Measurements from ENCODE around the gene SFXN3.

DNA sequence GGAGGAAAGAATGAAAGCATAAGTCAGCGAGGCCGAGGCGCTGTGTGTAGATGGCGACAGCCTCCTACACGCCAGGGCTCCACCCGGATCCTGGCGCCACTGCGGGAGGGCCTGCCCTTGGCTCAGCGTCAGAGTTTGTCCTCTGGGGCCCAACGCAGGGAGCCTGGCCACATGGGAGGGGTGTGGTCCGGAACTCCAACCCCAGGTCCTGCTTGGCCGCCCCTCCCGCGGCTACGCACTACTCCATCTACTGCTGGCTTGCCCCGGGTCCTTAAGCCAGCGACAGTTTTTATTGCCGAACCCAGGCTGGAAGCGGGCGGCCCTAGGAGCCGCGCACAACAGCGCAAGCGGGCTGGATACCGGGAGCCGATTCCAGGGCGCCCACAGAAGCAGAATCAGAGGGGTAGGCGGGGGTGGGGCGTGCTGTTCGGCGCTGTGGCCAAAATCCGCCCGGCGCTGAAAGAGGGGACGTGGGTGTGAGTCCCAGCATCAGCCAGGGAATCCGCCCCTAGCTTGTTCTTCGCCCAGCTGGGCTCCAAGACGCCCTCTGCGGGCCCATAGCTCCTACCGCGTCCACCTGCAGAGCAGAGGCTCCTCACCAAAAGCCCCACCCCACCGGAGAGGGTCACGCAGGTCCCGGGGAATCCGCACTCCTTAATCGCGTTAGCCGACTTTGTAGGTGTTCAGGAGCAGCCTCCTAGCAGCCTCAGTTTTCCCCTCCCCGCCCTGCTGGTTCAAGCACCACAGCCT is 35.3 kb downstream of the SFXN3 start:
- TF ChIP-seq, protein P1, sequence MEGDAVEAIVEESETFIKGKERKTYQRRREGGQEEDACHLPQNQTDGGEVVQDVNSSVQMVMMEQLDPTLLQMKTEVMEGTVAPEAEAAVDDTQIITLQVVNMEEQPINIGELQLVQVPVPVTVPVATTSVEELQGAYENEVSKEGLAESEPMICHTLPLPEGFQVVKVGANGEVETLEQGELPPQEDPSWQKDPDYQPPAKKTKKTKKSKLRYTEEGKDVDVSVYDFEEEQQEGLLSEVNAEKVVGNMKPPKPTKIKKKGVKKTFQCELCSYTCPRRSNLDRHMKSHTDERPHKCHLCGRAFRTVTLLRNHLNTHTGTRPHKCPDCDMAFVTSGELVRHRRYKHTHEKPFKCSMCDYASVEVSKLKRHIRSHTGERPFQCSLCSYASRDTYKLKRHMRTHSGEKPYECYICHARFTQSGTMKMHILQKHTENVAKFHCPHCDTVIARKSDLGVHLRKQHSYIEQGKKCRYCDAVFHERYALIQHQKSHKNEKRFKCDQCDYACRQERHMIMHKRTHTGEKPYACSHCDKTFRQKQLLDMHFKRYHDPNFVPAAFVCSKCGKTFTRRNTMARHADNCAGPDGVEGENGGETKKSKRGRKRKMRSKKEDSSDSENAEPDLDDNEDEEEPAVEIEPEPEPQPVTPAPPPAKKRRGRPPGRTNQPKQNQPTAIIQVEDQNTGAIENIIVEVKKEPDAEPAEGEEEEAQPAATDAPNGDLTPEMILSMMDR (IDR thresholded peaks at IDR 0.05; ENCODE audit: poor library complexity): peak; percentile 48
- no peak for TF ChIP-seq EZH2phosphoT487 (IDR thresholded peaks at IDR 0.05; ENCODE audit: low read depth, severe bottlenecking, unreplicated experiment)
